Esophagus mucosa (tissue), 1 donor: Measurements from ENCODE around the gene SPC24. TPM values are rescaled to one million over a fixed set of nuclear protein-coding genes. Genes with fewer than 3 reads are reported as not detected.
A peak's percentile ranks its signal among the peaks of the same experiment; 100 is the strongest.
"Not testable (repeated sequence)": the region's sequence is repeated elsewhere in the genome, so short reads cannot be mapped to it uniquely, and the experiment has no call there.

ENCODE experiments used
- ATAC-seq: fragments of 200-7000 bp; cut with Tn5 transposase; one replicate; pipeline ENCODE4 v1.9.1; 2020
- total RNA-seq: library from RNA; stranded (reverse); gene quantifications from one replicate; pipeline ENCODE4 v1.2.4, GENCODE V29; 2023
- donor health status: DM: yes; HTN: yes; CAD: no.

The SPC24 gene
- total RNA-seq, 1 donor from 2014 or later = 17.1 TPM

DNA sequence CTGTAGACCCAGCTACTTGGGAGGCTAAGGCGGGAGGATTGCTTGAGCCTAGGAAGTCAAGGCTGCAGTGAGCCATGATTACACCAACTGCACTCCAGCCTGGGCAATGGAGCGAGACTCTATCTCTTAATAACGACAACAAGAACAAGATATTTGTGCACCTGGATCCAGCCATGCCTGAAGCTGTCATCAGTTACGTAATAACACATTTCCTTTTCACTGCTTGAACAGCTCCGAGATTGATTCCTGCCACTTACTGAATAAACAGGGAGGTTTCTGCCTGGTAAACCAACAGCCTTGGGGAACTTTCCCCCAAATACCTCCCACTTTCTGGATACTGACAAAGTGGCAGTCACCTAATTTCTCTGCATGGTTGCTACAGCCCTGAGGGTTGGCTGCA is 36.4 kb upstream of the SPC24 start:
- ATAC-seq = no peak

DNA sequence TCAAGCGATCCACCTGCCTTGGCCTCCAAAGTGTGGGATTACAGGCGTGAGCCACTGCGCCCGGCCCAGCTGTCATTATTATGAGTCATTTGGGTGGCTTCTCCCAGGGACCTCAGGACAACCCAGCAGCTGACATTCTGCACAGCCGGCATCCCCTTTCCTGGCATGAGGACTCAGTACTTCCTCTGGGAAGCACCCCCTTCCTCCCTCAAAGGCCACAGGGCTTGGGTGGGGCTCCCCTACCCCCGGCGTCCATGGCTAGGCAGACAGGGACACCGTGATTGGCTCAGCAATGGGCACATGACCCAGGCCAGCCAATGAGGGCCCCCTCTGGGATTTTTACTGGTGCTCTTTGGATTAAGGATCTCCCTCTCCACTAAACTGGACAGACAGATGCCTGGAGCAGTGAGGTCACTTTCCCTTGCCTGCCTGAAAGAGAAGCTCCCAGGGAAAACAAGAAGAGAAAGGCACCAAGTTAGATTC is 35.7 kb upstream of the SPC24 start:
- peak; percentile 53 for ATAC-seq

GRCh38 chr19:11190501-11190900 is 34.9 kb upstream of the SPC24 start:
- ATAC-seq = no peak

DNA sequence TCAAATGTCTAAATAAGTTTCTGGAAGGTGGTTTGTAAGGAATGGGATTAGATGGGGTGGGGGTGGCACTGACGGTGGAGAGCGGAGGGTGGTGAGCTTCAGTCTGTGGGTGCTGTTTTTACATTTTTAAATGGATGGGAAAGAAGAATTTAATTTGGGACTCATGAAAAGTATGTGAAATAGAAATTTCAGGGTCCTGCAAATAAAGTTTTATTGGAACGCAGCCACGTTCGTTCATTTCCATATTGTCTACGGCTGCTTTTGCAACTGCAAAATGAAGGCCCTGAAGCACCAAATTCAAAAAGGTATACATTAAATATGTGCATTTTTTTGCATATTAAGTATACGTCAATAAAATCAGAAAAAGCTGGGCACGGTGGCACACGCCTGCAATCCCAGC is 31.9 kb upstream of the SPC24 start:
- ATAC-seq = no peak

DNA sequence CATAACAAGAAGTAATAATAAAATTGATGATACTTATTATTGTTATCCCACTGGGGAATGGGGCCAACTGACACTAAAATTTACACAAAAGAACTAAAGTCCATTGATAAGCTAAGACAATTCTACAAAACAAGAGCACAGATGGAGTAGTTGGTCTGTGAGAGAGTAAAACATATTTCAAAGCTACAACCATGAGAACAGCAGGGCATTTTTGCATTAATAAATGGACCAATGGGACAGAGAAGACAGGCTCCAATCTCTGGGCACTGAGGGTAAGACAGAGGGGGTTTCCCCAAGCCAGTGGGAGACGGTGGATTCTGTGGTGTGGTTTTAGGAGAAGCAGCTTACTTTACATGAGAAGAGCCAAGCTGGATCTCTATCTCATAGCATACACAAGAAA is 27.4 kb upstream of the SPC24 start:
- ATAC-seq = no peak

DNA sequence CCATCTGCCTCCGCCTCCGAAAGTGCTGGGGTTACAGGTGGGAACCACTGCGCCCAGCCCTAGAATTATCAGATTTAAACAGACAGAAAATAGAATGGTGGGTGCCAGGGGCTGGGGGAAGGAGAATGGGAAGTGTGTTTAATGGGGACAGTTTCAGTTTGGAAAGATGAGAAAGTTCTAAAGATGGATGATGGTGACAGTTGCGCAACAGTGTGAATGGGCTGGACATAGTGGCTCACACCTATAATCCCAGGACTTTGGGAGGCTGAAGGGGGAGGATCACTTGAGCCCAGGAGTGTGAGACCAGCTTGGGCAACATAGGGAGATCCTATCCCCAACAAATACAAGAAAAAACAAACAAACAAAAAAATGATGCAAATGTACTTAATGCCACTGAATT is 25.9 kb upstream of the SPC24 start:
- ATAC-seq = no peak

GRCh38 chr19:11180975-11181374 is 25.4 kb upstream of the SPC24 start:
- ATAC-seq = not testable (repeated sequence)

GRCh38 chr19:11180346-11180745 is 24.8 kb upstream of the SPC24 start:
- ATAC-seq = no peak

GRCh38 chr19:11179716-11180297 is 24.2 kb upstream of the SPC24 start:
- no peak for ATAC-seq

GRCh38 chr19:11179145-11179465 is 23.5 kb upstream of the SPC24 start:
- ATAC-seq = not testable (repeated sequence)

DNA sequence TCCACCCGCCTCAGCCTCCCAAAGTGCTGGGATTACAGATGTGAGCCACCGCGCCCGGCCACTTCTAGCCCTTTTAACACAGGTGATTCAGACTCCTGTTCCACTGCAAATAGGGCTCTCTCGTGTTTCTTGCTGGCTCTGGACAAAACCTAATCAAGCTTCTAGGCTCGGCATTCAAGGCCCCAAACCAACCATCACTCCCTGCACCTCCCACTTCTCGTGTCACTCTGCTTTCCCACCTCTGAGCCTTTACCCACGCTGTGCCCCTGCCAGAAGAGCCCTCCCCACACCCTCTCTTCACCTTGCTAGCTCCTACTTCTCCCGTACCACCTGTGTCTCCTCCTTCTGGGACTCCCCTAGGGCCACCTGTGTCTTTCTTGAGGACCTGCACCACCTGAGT is 22.0 kb upstream of the SPC24 start:
- no peak for ATAC-seq

- ATAC-seq = no peak
Observed at GRCh38 chr19:11176466-11177193, 21.0 kb upstream of the SPC24 start.

DNA sequence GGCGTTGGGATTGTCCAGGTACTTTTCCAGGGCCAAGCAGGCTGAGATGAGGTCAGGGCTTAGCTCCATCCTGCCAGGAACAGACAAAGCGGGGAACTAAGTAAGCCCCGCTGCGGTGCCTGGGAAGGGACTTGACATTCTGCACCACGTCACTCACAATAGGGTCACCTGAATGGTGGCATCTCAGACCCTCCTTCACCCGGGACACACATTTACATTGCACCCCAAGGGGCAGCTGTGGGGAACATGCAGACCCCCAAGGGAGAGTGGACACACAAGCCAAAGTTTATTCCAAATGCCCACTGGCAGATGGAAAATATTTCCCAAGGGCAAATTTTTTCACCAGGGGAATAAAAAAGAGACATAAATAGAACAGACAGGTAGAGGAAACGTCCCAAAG is 20.3 kb upstream of the SPC24 start:
- ATAC-seq = no peak

DNA sequence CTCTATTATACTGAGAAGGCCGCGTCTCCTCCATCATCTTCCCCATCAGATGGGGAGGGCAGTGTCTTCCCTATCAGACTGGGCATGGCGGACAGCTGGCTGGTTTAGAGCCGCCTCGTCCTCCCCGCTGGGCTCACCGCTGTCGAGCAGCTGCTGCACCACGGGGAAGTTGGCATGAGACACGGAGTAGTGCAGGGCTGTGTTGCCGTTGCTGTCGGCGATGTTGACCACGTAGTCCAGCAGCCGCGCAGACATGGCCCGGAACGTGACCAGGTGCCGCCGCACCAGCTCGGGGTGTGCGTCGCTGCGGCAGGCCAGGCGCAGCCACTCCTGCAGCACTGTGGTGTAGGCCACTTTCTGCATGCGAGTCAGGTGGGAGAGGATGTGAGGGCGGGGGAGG is 18.8 kb upstream of the SPC24 start:
- no peak for ATAC-seq

DNA sequence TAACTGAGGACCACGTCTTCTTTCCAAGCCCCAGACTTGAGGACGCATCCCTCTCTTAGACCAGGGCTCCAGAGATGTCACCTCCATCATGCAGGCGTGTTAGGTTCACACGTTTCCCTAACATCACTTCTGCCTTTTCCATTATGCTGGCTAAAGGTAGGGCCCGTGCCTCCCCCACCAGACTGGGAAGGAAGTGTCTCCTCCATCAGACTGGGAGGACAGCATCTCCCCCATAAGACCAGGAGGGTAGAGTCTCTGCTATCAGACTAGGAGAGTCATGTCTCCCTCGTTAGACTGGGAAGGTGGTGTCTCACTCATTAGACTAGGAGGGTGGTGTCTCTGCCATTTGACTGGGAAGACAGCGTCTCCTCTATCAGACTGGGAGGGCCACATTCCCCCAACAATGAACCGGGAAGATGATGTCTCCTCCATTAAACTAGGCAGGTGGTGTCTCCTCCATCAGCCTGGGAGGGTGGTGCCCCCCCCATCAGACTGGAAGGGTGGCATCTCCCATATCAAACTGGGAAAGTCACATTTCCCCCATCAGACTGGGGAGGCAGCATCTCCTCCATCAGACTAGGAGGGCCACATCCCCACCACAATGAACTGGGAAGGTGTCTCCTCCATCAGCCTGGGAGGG is 18.1 kb upstream of the SPC24 start:
- ATAC-seq = no peak

DNA sequence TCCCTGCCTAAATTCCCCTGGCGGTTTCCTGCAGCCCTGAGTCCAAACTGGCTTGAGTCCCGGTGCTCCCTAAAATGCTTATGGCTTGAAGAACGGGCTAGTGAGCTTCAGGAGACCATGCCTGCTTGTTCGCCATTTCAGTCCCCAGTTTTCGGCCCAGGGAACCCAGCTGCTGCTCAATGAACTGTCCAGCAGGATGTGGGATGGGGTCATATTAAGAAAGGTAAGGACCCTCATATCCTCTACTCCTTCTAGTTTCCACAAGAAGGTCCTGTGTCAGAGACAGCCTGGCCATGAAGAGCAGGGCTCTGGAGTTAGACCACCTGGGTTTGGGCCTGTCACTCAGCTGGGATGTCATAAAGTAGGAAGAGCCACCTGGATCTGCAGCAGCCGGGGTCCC is 17.0 kb upstream of the SPC24 start:
- no peak for ATAC-seq

- ATAC-seq = no peak
Observed at GRCh38 chr19:11171144-11171543, 15.6 kb upstream of the SPC24 start.

- ATAC-seq = no peak
Observed at GRCh38 chr19:11169896-11170678, 14.5 kb upstream of the SPC24 start.

DNA sequence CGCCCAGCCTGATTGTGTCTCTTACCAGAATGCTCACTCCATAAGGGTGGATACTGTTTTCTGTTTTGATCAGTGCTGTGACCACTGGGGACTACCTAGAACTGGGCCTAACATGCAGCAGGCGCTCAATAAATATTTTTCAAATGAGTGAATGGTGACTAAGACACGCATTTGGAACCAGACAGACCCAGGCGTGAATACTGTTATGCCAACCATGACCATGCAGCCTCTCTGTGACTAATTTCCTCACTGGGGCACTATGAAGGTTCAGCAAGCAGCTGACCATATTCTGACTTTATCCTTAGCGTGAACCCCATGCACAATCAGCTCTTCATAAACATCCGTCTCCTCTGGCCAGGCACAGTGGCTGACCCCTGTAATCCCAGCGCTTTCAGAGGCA is 13.0 kb upstream of the SPC24 start:
- ATAC-seq = peak; percentile 89

DNA sequence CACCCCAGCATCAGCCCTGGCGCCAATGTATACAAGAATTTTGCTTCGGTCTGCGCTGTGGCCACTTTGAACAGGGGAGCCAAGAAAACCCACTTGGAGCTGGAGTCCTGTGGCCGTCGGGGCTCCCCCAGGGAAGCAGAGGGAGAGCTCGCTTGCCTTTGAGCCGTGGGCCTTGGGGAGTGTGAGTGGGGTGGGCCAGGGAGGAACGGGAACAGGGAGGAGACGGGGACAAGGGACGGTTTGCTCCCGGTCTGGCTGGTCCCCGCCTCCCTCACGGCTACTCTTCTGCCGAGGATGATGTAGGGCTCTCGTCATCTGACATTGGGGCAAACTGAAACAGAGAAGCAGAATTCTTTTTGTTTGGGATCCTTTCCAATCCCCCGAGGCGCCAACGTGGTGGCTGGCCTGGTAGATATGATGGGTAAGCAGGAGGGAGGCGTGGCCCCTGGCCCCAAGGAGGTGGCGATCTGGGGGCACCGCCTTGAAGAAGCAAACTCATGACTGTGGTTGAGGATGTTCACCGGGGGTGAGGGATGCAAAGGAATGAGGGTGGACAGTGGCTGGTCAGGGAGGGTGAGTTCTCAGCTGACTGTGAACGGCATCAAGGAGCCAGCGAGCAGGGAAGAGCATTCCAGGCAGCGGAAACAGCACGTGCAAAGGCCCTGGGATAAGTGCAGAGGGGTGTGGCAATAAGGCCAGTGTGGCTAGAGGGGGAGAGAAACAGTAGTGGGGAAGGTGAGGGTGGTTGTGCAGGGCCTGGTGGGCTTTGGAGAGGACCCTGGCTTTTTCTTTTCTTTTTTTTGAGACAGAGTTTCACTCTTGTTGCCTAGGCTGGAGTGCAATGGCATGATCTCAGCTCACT is 10.9 kb upstream of the SPC24 start:
- no peak for ATAC-seq

DNA sequence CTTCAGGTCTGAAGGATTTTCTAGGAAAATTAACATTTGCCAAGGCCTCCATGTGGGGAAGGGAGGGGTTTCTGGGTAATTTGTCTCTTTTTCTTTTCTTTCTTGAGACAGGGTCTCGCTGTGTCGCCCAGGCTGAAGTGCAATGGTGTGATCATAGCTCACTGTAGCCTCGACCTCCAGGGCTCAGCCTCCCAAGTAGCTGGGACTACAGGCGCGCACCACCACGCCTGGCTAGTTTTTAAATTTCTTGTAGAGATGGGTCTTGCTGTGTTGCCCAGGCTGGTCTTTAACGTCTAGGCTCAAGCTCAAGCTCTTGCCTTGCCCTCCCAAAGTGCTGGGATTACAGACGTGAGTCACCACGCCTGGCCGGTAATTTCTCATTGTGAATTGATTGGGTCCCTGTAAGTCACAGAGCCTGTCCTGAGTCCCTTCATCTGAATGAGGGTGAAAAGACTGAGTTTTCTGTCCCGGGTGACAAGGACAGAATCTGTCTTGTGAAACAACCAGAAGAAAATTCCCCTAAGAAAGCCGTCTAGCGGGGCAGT is 10.0 kb upstream of the SPC24 start:
- no peak for ATAC-seq

GRCh38 chr19:11164879-11165406 is 9.4 kb upstream of the SPC24 start:
- ATAC-seq = no peak
